Panc1 (cell line): ENCODE results near the gene DMBT1. TPM values are rescaled to one million over a fixed set of nuclear protein-coding genes. Genes with fewer than 3 reads are reported as not detected.

Source experiments
- ATAC-seq: fragments of 200-7000 bp; cut with Tn5 transposase; 2 replicates; pipeline ENCODE4 v1.9.1; 2020; ENCODE audit warnings: mild to moderate bottlenecking, moderate library complexity
- BruUV-seq: library from RNA; stranded (reverse); fragments of 400-500 nt; replicated peaks from 2 replicates; lab custom pipeline; 2021; lab: Mats Ljungman, UMichigan
- CTCF ChIA-PET: fragments of 300-600 bp; sonication (Branson Sonifier 250); formaldehyde crosslinking; loops from one replicate; lab custom pipeline; 2022; ENCODE audit warnings: antibody characterized with exemption; lab: Charles Lee
- POLR2A ChIA-PET: fragments of 300-600 bp; sonication (Branson Sonifier 250); formaldehyde crosslinking; loops from one replicate; lab custom pipeline; 2022; ENCODE audit warnings: antibody characterized with exemption; lab: Charles Lee
- DNase-seq: peaks from one replicate; pipeline ENCODE4 v3.0.0-alpha.2; 2010; ENCODE audit warnings: low read depth, low spot score
- H3K27ac ChIP-seq: 2 replicates; pipeline ENCODE4 v1.5.1; 2011; ENCODE audit warnings: mild to moderate bottlenecking, low read length, inconsistent platforms
- H3K27me3 ChIP-seq: fragments of 200-500 bp; sonication (Bioruptor generic); 2 replicates; pipeline ENCODE4 v1.6.0; 2014; ENCODE audit warnings: low read length, inconsistent platforms; ENCODE audit not compliant: control insufficient read depth, insufficient read depth
- H3K36me3 ChIP-seq: fragments of 200-500 bp; sonication (Bioruptor generic); 2 replicates; pipeline ENCODE4 v1.5.1; 2014; ENCODE audit warnings: inconsistent platforms, mild to moderate bottlenecking, low read length, moderate library complexity; ENCODE audit not compliant: control insufficient read depth, insufficient read depth
- H3K4me1 ChIP-seq: 2 replicates; pipeline ENCODE4 v1.5.1; 2011; ENCODE audit warnings: inconsistent platforms, mild to moderate bottlenecking, low read length, moderate library complexity; ENCODE audit not compliant: control insufficient read depth, insufficient read depth
- H3K4me3 ChIP-seq, 2 experiments: 2 replicates each; pipeline ENCODE4 v1.5.1; 2011 to 2012; ENCODE audit warnings: low read depth in 2 of 2, low read length in 2 of 2, mild to moderate bottlenecking in 2 of 2, inconsistent platforms in 1 of 2, moderate library complexity in 1 of 2
- H3K9me3 ChIP-seq: fragments of 200-500 bp; sonication (Bioruptor generic); 2 replicates; pipeline ENCODE4 v1.5.1; 2014; ENCODE audit warnings: low read depth, mild to moderate bottlenecking, inconsistent platforms, low read length, moderate library complexity; ENCODE audit not compliant: control insufficient read depth, insufficient read depth
- CTCF ChIP-seq: fragments of 450-650 bp; IDR thresholded peaks from 2 replicates; pipeline ENCODE4 v1.5.1; 2017; ENCODE audit warnings: mild to moderate bottlenecking
- POLR2AphosphoS5 ChIP-seq: IDR thresholded peaks from 2 replicates; pipeline ENCODE4 v1.6.1; 2012; ENCODE audit warnings: mild to moderate bottlenecking, low read depth, low read length, moderate library complexity
- SIN3A ChIP-seq: IDR thresholded peaks from 2 replicates; pipeline ENCODE4 v1.6.1; 2012; ENCODE audit warnings: low read depth, mild to moderate bottlenecking, low read length, moderate library complexity, borderline replicate concordance; ENCODE audit not compliant: insufficient read depth
- TCF7L2 ChIP-seq: IDR thresholded peaks from 2 replicates; pipeline ENCODE4 v1.6.1; 2011; ENCODE audit warnings: mild to moderate bottlenecking, low read depth, low read length, inconsistent platforms
- in situ Hi-C: cut with HindIII; loops from 2 replicates; pipeline ENCODE4 v1.10.0; 2016; ENCODE audit warnings: low sequenced_read_pairs, low pct_unique_long_range_greater_than_20kb
- intact Hi-C: fragments of 100-400 bp; cut with micrococcal nuclease; formaldehyde crosslinking; loops from one replicate; pipeline ENCODE4 v1.10.0; 2022; ENCODE audit not compliant: unreplicated experiment
- total RNA-seq: library from RNA; stranded (reverse); gene quantifications from one replicate; pipeline ENCODE4 v1.2.1, GENCODE V29; 2021; ENCODE audit not compliant: unreplicated experiment
- TF ChIP-seq, protein P1 (sequence below), 2 experiments: IDR thresholded peaks; 2 replicates each; pipeline ENCODE4 v1.6.1; 2011 to 2012; ENCODE audit warnings: low read depth in 2 of 2, control low read depth in 1 of 2, low read length in 1 of 2, mild to moderate bottlenecking in 1 of 2, moderate library complexity in 1 of 2; ENCODE audit not compliant: insufficient read depth in 1 of 2

DMBT1 gene
- total RNA-seq, 1 experiment from 2014 or later, result 0.05 TPM

DNA sequence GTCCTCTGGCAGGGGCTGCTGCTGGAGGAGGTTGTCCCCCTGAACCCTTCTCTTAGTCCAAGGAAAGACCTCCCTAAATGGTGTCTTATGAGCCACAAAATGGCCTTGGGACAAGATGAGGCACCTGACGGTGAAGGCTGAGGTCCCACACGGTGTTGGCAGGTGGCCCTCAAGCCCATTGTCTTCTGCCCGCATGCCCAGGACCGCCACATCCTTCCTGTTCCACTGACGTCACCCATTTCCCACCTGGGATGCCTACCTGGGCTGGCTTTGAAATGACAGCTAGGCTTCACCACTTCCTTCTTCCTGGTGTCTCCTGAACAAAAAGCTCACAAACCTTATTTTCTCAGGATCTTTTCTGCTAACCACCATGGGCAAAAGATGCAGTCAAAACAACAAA, 2.1 kb upstream of the DMBT1 start:
- no peaks in the 10 kb centered on the region for H3K4me1 ChIP-seq
- in situ Hi-C loops (no loop called here), intact Hi-C loops (no loop called here)
- no peak overlapping the region for H3K4me3 ChIP-seq
- no TSS peak for BruUV-seq
- CTCF ChIA-PET, result no interaction called here
- H3K36me3 ChIP-seq, result no peaks in the 10 kb centered on the region
- ATAC-seq (no peak), DNase-seq (no peak)
- peaks cover 9% of the 10 kb centered on the region; the same call in 1 of the 2 replicates for H3K27me3 ChIP-seq
- H3K27ac ChIP-seq, result no peak overlapping the region
- TF ChIP-seq TCF7L2, result no peak
- TF ChIP-seq POLR2AphosphoS5, result no peak
- no peak for TF ChIP-seq SIN3A
- no peak for TF ChIP-seq CTCF
- TF ChIP-seq, protein P1, sequence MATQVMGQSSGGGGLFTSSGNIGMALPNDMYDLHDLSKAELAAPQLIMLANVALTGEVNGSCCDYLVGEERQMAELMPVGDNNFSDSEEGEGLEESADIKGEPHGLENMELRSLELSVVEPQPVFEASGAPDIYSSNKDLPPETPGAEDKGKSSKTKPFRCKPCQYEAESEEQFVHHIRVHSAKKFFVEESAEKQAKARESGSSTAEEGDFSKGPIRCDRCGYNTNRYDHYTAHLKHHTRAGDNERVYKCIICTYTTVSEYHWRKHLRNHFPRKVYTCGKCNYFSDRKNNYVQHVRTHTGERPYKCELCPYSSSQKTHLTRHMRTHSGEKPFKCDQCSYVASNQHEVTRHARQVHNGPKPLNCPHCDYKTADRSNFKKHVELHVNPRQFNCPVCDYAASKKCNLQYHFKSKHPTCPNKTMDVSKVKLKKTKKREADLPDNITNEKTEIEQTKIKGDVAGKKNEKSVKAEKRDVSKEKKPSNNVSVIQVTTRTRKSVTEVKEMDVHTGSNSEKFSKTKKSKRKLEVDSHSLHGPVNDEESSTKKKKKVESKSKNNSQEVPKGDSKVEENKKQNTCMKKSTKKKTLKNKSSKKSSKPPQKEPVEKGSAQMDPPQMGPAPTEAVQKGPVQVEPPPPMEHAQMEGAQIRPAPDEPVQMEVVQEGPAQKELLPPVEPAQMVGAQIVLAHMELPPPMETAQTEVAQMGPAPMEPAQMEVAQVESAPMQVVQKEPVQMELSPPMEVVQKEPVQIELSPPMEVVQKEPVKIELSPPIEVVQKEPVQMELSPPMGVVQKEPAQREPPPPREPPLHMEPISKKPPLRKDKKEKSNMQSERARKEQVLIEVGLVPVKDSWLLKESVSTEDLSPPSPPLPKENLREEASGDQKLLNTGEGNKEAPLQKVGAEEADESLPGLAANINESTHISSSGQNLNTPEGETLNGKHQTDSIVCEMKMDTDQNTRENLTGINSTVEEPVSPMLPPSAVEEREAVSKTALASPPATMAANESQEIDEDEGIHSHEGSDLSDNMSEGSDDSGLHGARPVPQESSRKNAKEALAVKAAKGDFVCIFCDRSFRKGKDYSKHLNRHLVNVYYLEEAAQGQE (IDR thresholded peaks at IDR 0.05; ENCODE audit: insufficient read depth in 1 of 2, low read depth in 2 of 2, low read length in 1 of 2), result no peak
- no peaks in the 10 kb centered on the region for H3K9me3 ChIP-seq
- POLR2A ChIA-PET, result no interaction called here

DNA sequence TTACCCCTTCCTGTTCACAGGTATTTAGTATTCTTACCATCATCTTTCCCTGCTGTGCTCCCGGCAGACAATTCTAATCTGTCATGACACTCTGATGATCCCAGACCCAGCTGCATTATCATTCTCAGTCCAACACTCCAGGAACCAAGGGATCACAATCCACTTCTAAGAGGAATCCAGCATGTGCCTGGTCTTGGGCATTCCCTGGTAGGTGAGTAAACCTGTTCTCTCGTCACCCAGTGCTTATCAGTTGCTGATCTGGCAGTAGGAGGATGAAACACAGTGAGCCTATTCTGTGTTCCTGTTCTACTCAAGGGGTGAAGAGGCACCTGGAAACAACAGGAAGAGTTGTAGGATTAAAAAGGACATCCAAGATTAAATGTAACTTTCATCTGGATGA, 1.3 kb upstream of the DMBT1 start:
- in situ Hi-C loops (no loop called here), intact Hi-C loops (no loop called here)
- TF ChIP-seq, protein P1 (IDR thresholded peaks at IDR 0.05; ENCODE audit: insufficient read depth in 1 of 2, low read depth in 2 of 2, low read length in 1 of 2), result no peak
- TF ChIP-seq TCF7L2 (no peak), POLR2AphosphoS5 (no peak), CTCF (no peak), SIN3A (no peak)
- Histone ChIP-seq H3K36me3 (no peaks in the 10 kb centered on the region), H3K4me3 (no peak overlapping the region), H3K27me3 (peaks cover 7% of the 10 kb centered on the region; the same call in 1 of the 2 replicates), H3K27ac (no peak overlapping the region), H3K9me3 (no peaks in the 10 kb centered on the region), H3K4me1 (no peaks in the 10 kb centered on the region)
- ChIA-PET POLR2A (no interaction called here), CTCF (interaction anchor here (0.6 kb wide), 1 partner anchor 255 kb away, joined by 3 read pairs; no protein-coding TSS in a partner anchor)
- no peak for DNase-seq
- BruUV-seq, result no TSS peak
- no peak for ATAC-seq
